ENCODE measurements around the gene NRXN3.

GRCh38 chr14:79840103-79840502, 1669.9 kb downstream of the NRXN3 start:
- TF ChIP-seq GATA2 (IDR thresholded peaks at IDR 0.05; ENCODE audit: low read depth, low read length) (no peak), GATA3 (IDR thresholded peaks at IDR 0.05; ENCODE audit: low read depth, low read length) (no peak)

All from SH-SY5Y (cell line).